GM23338 (cell line): ENCODE data around the gene MZB1. TPM values are rescaled to one million over a fixed set of nuclear protein-coding genes. Genes with fewer than 3 reads are reported as not detected.
"Not testable (repeated sequence)": the region's sequence is repeated elsewhere in the genome, so short reads cannot be mapped to it uniquely, and the experiment has no call there.

Source experiments
- ATAC-seq: fragments of 200-7000 bp; cut with Tn5 transposase; 3 replicates; pipeline ENCODE4 v1.9.1; 2020
- DNase-seq: peaks from one replicate; pipeline ENCODE4 v3.0.0-alpha.2; 2015; ENCODE audit warnings: low spot score
- H2AFZ ChIP-seq: fragments of 200-600 bp; sonication (generic); 2 replicates; pipeline ENCODE4 v1.8.0; 2016; ENCODE audit warnings: antibody characterized with exemption, mild to moderate bottlenecking, moderate library complexity
- H3F3A ChIP-seq: fragments of 200-600 bp; sonication (generic); replicated peaks from 2 replicates; pipeline ENCODE4 v1.8.0; 2017; ENCODE audit warnings: antibody characterized with exemption, mixed run types, low read depth
- H3K27ac ChIP-seq: fragments of 200-600 bp; sonication (generic); 2 replicates; pipeline ENCODE4 v1.6.1; 2016; ENCODE audit warnings: low read depth
- H3K27me3 ChIP-seq: fragments of 200-600 bp; sonication (generic); 2 replicates; pipeline ENCODE4 v1.8.0; 2016; ENCODE audit warnings: mild to moderate bottlenecking, mixed run types, moderate library complexity; ENCODE audit not compliant: insufficient read depth
- H3K36me3 ChIP-seq: fragments of 200-600 bp; sonication (generic); 2 replicates; pipeline ENCODE4 v1.8.0; 2016; ENCODE audit warnings: mild to moderate bottlenecking; ENCODE audit not compliant: insufficient read depth
- H3K4me1 ChIP-seq: fragments of 200-600 bp; sonication (generic); 2 replicates; pipeline ENCODE4 v1.8.0; 2016; ENCODE audit warnings: mild to moderate bottlenecking, moderate library complexity; ENCODE audit not compliant: insufficient read depth
- H3K4me2 ChIP-seq: fragments of 200-600 bp; sonication (generic); 2 replicates; pipeline ENCODE4 v1.7.1; 2017; ENCODE audit warnings: mixed run types
- H3K4me3 ChIP-seq: fragments of 200-600 bp; sonication (generic); 2 replicates; pipeline ENCODE4 v1.6.1; 2016; ENCODE audit warnings: mixed run types
- H3K79me2 ChIP-seq: fragments of 200-600 bp; sonication (generic); replicated peaks from 2 replicates; pipeline ENCODE4 v1.8.0; 2017; ENCODE audit warnings: mild to moderate bottlenecking; ENCODE audit not compliant: insufficient read depth
- H3K9me2 ChIP-seq: fragments of 200-600 bp; sonication (generic); 2 replicates; pipeline ENCODE4 v1.8.0; 2017; ENCODE audit not compliant: insufficient read depth
- H4K20me1 ChIP-seq: fragments of 200-600 bp; sonication (generic); replicated peaks from 2 replicates; pipeline ENCODE4 v1.8.0; 2017; ENCODE audit warnings: mild to moderate bottlenecking; ENCODE audit not compliant: insufficient read depth
- H3K27ac Mint-ChIP-seq: 2 replicates; pipeline ENCODE4 v1.8.0; 2020; ENCODE audit warnings: inconsistent platforms, mild to moderate bottlenecking, moderate library complexity, mixed read lengths
- H3K27me3 Mint-ChIP-seq: 3 replicates; pipeline ENCODE4 v1.8.0; 2022; ENCODE audit warnings: low read depth, mild to moderate bottlenecking, moderate library complexity, mixed read lengths, inconsistent platforms; ENCODE audit not compliant: insufficient read depth, poor library complexity
- H3K36me3 Mint-ChIP-seq: 3 replicates; pipeline ENCODE4 v1.8.0; 2021; ENCODE audit warnings: low read depth, mild to moderate bottlenecking, inconsistent platforms, moderate library complexity, mixed read lengths
- H3K4me1 Mint-ChIP-seq: 3 replicates; pipeline ENCODE4 v1.8.0; 2020; ENCODE audit warnings: mild to moderate bottlenecking, inconsistent platforms, mixed read lengths
- H3K4me3 Mint-ChIP-seq: 3 replicates; pipeline ENCODE4 v1.8.0; 2021; ENCODE audit warnings: moderate library complexity, mild to moderate bottlenecking, inconsistent platforms, mixed read lengths
- H3K9me3 Mint-ChIP-seq: 3 replicates; pipeline ENCODE4 v1.8.0; 2020; ENCODE audit warnings: moderate library complexity, mild to moderate bottlenecking, inconsistent platforms, mixed read lengths
- CREB1 ChIP-seq: fragments of 250-450 bp; sonication (Bioruptor Pico); IDR thresholded peaks from 2 replicates; pipeline ENCODE4 v1.5.0; 2020; ENCODE audit warnings: low read depth, mild to moderate bottlenecking, moderate library complexity
- JUNB ChIP-seq: IDR thresholded peaks from one replicate; pipeline ENCODE4 v1.6.1; 2016; ENCODE audit warnings: antibody characterized with exemption; ENCODE audit not compliant: unreplicated experiment
- POLR2AphosphoS5 ChIP-seq: IDR thresholded peaks from 2 replicates; pipeline ENCODE4 v1.6.1; 2016; ENCODE audit warnings: antibody characterized with exemption, low read depth
- polyA plus RNA-seq: library from polyadenylated mRNA; unstranded; fragments of >200 nt; fragmentation: Nextera tagmentation; extraction: Ambion mirVana; gene quantifications from 2 replicates; pipeline ENCODE4 v1.2.1, GENCODE V29; 2016
- total RNA-seq: library from RNA; depleted of rRNA; stranded (reverse); fragments of >200 nt; shearing (Covaris generic); gene quantifications from 2 replicates; pipeline ENCODE4 v1.2.3, GENCODE V29; 2014
- TF ChIP-seq, protein P1 (sequence below): IDR thresholded peaks from 2 replicates; pipeline ENCODE4 v1.6.1; 2016; ENCODE audit warnings: antibody characterized with exemption
- TF ChIP-seq, protein P2 (sequence below): IDR thresholded peaks from one replicate; pipeline ENCODE4 v1.6.1; 2018; ENCODE audit warnings: antibody characterized with exemption; ENCODE audit not compliant: unreplicated experiment
- TF ChIP-seq, protein P3 (sequence below), 2 experiments: fragments of 200-600 bp in 1 of 2; sonication (generic) in 1 of 2; conservative IDR thresholded peaks; 2 replicates each; pipeline versions ENCODE4 v1.5.1 to v1.6.1; 2016 to 2017; ENCODE audit warnings: antibody characterized with exemption in 2 of 2, low read depth in 2 of 2, mild to moderate bottlenecking in 2 of 2, moderate library complexity in 1 of 2

MZB1 gene
- total and polyA plus RNA-seq, 2 experiments from 2014 or later = 0.52 to 1.6 TPM

DNA sequence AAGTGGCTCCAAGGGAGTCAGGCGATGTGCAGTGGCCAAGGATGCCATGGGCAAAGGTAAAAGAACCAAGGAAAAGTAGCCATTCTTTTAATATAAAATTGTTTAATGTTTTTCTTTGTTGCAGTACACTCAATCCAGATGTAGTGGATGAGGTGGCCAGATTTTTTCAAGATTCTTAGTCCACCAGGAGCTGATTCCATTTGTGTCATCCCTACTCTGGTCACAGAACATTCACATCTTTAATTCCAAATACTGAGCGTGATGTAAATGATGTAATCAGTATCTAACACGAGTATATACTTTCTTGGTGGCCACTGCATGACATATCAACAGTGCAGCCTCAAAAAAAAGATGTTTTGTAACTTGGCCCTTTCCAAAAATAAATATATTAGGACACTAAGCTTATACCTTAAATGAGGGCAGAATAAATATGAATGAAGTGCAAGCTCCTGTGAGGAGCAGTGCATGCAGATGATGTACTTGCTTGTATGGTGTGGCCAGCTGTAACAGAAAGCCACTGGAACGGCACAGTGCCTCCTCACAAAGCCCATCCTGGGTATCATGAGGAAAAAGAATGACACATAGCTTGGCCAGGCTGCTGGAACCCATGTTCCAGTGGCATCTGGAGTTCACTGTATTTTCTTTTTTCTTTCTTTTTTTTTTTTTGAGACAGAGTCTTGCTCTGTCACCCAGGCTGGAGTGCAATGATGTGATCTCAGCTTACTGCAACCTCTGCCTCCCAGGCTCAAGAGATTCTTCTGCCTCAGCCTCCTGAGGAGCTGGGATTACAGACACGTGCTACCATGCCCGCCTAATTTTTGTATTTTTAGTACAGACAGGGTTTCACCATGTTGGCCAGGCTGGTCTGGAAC, 20.6 kb upstream of the MZB1 start (continued):
- TF ChIP-seq, protein P1, sequence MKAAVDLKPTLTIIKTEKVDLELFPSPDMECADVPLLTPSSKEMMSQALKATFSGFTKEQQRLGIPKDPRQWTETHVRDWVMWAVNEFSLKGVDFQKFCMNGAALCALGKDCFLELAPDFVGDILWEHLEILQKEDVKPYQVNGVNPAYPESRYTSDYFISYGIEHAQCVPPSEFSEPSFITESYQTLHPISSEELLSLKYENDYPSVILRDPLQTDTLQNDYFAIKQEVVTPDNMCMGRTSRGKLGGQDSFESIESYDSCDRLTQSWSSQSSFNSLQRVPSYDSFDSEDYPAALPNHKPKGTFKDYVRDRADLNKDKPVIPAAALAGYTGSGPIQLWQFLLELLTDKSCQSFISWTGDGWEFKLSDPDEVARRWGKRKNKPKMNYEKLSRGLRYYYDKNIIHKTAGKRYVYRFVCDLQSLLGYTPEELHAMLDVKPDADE = no peak
- TF ChIP-seq JUNB (no peak), CREB1 (no peak), POLR2AphosphoS5 (no peak)
- TF ChIP-seq, protein P2, sequence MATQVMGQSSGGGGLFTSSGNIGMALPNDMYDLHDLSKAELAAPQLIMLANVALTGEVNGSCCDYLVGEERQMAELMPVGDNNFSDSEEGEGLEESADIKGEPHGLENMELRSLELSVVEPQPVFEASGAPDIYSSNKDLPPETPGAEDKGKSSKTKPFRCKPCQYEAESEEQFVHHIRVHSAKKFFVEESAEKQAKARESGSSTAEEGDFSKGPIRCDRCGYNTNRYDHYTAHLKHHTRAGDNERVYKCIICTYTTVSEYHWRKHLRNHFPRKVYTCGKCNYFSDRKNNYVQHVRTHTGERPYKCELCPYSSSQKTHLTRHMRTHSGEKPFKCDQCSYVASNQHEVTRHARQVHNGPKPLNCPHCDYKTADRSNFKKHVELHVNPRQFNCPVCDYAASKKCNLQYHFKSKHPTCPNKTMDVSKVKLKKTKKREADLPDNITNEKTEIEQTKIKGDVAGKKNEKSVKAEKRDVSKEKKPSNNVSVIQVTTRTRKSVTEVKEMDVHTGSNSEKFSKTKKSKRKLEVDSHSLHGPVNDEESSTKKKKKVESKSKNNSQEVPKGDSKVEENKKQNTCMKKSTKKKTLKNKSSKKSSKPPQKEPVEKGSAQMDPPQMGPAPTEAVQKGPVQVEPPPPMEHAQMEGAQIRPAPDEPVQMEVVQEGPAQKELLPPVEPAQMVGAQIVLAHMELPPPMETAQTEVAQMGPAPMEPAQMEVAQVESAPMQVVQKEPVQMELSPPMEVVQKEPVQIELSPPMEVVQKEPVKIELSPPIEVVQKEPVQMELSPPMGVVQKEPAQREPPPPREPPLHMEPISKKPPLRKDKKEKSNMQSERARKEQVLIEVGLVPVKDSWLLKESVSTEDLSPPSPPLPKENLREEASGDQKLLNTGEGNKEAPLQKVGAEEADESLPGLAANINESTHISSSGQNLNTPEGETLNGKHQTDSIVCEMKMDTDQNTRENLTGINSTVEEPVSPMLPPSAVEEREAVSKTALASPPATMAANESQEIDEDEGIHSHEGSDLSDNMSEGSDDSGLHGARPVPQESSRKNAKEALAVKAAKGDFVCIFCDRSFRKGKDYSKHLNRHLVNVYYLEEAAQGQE = no peak
- TF ChIP-seq, protein P3, sequence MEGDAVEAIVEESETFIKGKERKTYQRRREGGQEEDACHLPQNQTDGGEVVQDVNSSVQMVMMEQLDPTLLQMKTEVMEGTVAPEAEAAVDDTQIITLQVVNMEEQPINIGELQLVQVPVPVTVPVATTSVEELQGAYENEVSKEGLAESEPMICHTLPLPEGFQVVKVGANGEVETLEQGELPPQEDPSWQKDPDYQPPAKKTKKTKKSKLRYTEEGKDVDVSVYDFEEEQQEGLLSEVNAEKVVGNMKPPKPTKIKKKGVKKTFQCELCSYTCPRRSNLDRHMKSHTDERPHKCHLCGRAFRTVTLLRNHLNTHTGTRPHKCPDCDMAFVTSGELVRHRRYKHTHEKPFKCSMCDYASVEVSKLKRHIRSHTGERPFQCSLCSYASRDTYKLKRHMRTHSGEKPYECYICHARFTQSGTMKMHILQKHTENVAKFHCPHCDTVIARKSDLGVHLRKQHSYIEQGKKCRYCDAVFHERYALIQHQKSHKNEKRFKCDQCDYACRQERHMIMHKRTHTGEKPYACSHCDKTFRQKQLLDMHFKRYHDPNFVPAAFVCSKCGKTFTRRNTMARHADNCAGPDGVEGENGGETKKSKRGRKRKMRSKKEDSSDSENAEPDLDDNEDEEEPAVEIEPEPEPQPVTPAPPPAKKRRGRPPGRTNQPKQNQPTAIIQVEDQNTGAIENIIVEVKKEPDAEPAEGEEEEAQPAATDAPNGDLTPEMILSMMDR (conservative IDR thresholded peaks at IDR 0.05; ENCODE audit: low read depth in 2 of 2) = no peak

DNA sequence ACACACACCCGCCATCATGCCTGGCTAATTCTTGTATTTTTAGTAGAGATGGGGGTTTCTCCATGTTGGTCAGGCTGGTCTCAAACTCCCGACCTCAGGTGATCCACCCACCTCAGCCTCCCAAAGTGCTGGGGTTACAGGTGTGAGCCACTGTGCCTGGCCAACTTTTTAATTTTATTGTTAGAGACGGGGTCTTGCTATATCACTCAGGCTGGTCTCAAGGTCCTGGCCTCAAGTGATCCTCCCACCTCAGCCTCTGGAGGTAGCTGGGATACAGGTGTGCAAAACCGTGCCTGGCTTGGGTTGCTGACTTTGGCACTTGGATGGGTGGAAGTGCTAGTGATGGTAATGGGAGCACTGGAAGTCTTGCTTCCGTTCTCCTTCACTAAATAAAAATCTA, 19.4 kb upstream of the MZB1 start:
- not testable (repeated sequence) for H3K4me2 ChIP-seq, H3K27me3 ChIP-seq, H3K27me3 Mint-ChIP-seq, ATAC-seq, H3K36me3 ChIP-seq, H3K4me1 Mint-ChIP-seq, H3K9me2 ChIP-seq, H3K79me2 ChIP-seq, H3K27ac ChIP-seq, H2AFZ ChIP-seq, H3K9me3 Mint-ChIP-seq, DNase-seq, H3F3A ChIP-seq, H3K4me1 ChIP-seq, H4K20me1 ChIP-seq, H3K27ac Mint-ChIP-seq, H3K4me3 Mint-ChIP-seq, H3K36me3 Mint-ChIP-seq, H3K4me3 ChIP-seq
